ENCODE results near the gene CSTF3.
"Not testable (repeated sequence)": the region's sequence is repeated elsewhere in the genome, so short reads cannot be mapped to it uniquely, and the experiment has no call there.

The CSTF3 gene

GRCh38 chr11:33052231-33052630 lies 109.0 kb downstream of the CSTF3 start:
- TF ChIP-seq, protein P1, sequence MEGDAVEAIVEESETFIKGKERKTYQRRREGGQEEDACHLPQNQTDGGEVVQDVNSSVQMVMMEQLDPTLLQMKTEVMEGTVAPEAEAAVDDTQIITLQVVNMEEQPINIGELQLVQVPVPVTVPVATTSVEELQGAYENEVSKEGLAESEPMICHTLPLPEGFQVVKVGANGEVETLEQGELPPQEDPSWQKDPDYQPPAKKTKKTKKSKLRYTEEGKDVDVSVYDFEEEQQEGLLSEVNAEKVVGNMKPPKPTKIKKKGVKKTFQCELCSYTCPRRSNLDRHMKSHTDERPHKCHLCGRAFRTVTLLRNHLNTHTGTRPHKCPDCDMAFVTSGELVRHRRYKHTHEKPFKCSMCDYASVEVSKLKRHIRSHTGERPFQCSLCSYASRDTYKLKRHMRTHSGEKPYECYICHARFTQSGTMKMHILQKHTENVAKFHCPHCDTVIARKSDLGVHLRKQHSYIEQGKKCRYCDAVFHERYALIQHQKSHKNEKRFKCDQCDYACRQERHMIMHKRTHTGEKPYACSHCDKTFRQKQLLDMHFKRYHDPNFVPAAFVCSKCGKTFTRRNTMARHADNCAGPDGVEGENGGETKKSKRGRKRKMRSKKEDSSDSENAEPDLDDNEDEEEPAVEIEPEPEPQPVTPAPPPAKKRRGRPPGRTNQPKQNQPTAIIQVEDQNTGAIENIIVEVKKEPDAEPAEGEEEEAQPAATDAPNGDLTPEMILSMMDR (conservative IDR thresholded peaks at IDR 0.05) = no peak
- no peak for TF ChIP-seq ZFX (IDR thresholded peaks at IDR 0.05)
- no peak overlapping the region for H3K27ac ChIP-seq

GRCh38 chr11:33049565-33050408 lies 111.5 kb downstream of the CSTF3 start:
- H3K27ac ChIP-seq = not testable (repeated sequence)

GRCh38 chr11:33048701-33049100 lies 112.6 kb downstream of the CSTF3 start:
- not testable (repeated sequence) for H3K27ac ChIP-seq

DNA sequence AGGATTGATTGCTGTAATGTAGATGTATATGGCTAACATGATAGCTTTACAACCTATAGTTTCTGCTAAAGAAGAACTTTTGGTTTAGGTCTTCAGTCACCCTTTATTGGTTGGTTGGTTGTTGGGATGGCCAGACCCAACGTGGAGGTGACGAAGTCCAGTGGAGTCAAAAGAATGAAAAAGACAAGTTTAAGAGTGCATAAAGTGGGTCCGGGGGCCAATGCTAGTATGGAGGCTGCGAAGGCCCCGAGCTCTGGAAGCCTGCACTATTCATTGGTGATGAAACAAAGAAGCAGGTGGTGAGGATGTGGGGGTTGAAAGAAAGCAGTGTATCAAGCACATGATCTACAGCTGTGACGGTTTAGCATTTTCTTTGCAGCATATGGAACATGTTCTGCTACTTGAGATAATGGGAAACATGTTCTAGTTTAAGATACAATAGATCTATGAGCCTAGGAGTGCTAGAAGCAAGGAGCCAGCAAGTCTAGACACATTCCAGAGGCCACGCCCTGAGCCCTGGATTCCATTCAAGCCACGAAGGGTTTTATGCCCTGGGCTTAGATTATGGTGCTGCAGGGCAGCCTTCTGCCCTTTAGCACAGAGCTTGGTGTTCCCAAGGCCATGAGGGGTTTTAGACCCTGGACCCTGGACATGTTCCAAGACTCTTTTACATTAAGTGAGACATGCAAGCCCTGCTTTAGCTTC lies 115.6 kb downstream of the CSTF3 start:
- TF ChIP-seq, protein P1 (conservative IDR thresholded peaks at IDR 0.05) = no peak
- TF ChIP-seq ZFX (IDR thresholded peaks at IDR 0.05) = no peak
- H3K27ac ChIP-seq = no peak overlapping the region

- no peak overlapping the region for H3K27ac ChIP-seq
Observed at GRCh38 chr11:33044285-33044756, 117.0 kb downstream of the CSTF3 start.

DNA sequence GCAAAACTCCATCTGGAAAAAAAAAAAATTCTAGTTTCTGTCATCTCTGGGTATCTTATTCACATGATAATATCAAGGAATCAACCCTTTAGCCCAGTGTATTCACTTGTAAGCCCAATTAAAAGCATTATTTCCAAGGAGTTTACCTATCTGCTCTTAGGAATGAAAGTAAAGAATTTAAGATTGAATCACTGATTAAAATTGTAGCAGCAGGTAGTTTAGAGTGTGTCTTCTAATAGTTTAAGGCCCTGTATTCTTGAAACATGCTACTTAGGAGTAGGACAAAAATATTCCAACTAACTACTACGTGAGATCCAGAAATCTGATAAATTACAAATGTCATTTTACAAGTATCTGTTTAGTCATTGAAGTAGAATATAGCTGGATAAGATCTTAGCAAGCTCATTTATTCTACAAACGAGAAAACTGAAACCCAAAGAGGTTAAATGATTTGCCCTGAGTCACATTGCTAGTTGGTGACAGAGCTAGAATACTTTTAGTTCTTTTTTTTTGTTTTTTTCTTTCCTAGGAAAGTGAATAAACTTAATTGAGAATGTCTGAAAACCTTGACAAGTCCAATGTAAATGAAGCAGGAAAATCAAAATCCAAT lies 118.0 kb downstream of the CSTF3 start:
- TF ChIP-seq, protein P1 (conservative IDR thresholded peaks at IDR 0.05) = no peak
- no peak for TF ChIP-seq ZFX (IDR thresholded peaks at IDR 0.05)
- H3K27ac ChIP-seq = no peak overlapping the region

More at GRCh38 chr11:33044285-33044756, 117.0 kb downstream of the CSTF3 start:
- TF ChIP-seq, protein P1 (conservative IDR thresholded peaks at IDR 0.05) = no peak

DNA sequence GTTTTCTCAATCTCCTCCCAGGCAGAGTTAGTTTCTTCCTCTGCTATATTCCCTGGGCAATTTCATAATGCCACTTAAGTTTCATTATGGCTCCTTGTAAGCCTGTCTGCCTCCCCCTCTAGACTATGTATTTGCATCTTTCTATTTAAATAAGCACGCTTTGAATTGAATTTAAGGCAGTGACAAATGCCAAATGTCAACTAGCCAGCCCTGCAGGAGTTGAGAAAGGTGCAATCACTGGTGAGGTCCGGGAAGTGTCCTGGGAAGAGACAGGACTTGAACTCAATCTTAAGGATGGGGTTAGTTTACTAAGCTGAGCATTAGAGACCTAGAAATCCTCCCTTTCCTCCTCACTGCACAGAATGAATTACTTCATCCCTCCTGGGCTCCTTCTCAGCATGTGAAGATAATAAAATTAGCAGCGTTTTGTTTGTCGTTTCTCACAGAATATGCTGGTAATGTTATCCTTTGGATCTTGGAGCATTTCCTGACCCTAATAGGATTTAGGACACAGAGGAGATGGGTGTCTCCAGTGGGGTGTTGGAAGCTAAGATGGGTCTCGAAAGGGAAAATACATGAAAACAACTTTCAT lies 120.3 kb downstream of the CSTF3 start:
- TF ChIP-seq, protein P1 (conservative IDR thresholded peaks at IDR 0.05) = no peak
- TF ChIP-seq ZFX (IDR thresholded peaks at IDR 0.05) = no peak
- H3K27ac ChIP-seq = no peak overlapping the region

All from C4-2B (cell line).